KBM-7 (cell line): ENCODE results near the gene TEPSIN.

Experiments
- DNase-seq: peaks from one replicate; pipeline ENCODE4 v3.0.0-alpha.2; 2015
- in situ Hi-C: fragments of 300-500 bp; cut with MboI; formaldehyde crosslinking; loops from 2 replicates; pipeline ENCODE4 v1.14.3; 2020; ENCODE audit warnings: low sequenced_read_pairs, low pct_unique_long_range_greater_than_20kb, mixed read lengths

TEPSIN gene

GRCh38 chr17:81271226-81271625, 32.4 kb upstream of the TEPSIN start:
- in situ Hi-C loops = no loop called here
- DNase-seq = no peak

GRCh38 chr17:81270279-81270678, 31.4 kb upstream of the TEPSIN start:
- DNase-seq = no peak
- in situ Hi-C loops = no loop called here

DNA sequence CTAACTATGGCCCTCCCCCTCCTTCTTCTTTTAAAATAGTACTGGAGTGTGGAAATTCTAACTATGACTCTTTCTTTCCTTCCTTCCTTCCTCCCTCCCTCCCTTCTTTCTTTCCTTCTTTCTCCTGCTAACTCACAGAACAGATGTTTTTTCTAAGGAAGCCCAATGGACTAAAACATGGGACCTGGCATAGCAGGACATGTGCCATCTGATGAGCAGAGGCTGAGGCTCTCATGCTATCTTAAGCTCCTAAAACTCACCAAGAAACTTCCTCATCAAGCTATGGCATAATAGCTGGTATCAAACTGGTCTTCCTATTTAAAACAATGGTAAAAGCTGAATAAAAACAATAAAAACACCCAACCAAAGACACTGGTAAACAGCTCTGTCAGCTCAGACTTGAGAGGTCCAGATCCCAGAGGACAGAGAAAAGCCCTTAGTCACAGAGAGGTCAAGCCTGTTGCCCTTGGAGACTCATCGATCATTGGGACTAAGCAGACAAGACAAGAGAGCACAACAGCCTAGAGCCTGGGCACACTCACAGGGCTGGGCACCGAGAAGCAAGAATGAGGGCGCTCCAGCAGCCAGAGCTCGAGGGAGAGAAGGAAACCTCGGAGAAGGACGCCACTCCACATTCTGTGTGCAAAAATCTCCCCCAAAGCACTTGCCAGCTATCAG, 28.7 kb upstream of the TEPSIN start:
- in situ Hi-C loops = no loop called here
- DNase-seq = no peak

GRCh38 chr17:81265576-81265975, 26.7 kb upstream of the TEPSIN start:
- in situ Hi-C loops = no loop called here

DNA sequence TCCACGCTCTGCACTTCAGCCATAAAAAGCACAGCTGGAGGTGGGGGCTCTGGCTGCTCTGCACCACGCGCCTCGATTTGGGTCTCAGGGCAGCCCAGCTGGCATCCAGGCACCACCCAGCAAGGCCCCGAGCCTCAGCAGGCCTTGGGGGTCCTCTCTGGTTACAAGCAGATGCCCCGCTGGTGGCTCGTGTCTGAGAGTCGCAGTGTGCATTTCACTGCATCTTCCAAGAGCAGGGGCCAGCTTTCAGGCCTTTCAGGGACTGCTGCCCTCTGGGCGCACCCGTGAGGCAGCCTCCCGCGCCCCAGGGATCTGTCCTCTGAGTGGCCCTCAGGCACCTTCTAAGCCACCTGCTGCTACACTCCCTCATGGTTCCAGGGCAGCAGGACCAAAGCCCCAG, 25.8 kb upstream of the TEPSIN start:
- no peak for DNase-seq
- in situ Hi-C loops = no loop called here

More at GRCh38 chr17:81265576-81265975, 26.7 kb upstream of the TEPSIN start:
- DNase-seq = no peak

GRCh38 chr17:81263371-81264181, 24.7 kb upstream of the TEPSIN start:
- DNase-seq = no peak
- in situ Hi-C loops = no loop called here

DNA sequence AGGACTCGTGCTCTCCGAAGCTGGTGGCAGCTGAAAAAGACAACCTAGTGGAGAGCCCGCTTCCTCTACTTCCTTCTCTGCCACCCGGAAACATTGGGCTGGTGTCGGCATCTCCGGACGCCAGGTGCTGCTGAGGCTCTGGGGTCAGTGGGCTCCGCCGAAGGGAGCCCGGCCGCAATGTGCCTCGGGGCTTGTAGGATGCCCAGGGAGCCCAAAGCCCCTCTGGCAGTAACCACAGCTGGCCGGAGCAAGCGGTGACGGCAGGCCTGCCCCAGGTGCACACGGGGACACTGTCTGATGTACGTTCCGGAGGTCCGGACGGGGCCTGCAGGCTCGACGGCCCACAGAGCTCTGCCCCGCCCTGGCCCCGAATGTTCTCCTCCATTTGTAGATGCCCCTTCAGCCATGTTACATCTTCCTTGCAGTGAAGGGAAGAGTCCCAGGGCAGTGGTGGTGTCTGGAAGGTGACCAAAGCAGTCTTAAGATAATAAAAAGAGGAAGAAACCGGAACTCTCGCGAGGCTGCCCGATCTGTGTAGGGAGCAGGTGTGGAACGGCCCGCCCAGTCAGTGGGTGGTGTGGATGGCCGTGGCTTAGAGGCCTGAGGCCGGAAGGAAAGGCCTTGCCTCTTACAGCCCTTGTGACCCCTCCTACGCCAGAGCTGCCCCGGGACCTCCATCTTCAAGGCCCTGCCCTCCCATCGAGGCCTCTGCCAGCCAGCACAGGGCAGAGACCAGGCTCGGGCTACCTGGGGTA, 22.9 kb upstream of the TEPSIN start:
- in situ Hi-C loops = no loop called here

DNA sequence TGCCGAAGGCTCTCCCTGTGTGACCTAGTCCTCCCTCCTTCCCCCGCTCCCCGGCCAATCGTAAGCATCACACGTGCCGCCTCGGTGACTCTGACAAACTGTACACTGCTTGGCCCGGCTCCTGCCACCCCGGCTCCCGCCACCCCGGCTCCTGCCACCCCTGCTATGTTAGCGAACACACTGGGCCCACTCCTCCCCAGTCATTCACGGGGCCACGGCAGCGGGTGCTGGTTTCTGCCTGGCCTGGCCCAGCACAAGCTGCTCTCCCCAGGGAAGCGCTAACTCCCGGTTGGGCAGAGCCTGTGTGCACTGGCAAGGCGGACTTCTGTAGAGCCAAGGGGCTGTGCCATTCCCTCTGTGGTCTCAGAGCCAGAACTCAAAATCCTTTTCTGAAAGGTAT, 22.2 kb upstream of the TEPSIN start:
- in situ Hi-C loops = no loop called here

More for the DNA sequence above, 22.9 kb upstream of the TEPSIN start:
- no peak for DNase-seq

DNA sequence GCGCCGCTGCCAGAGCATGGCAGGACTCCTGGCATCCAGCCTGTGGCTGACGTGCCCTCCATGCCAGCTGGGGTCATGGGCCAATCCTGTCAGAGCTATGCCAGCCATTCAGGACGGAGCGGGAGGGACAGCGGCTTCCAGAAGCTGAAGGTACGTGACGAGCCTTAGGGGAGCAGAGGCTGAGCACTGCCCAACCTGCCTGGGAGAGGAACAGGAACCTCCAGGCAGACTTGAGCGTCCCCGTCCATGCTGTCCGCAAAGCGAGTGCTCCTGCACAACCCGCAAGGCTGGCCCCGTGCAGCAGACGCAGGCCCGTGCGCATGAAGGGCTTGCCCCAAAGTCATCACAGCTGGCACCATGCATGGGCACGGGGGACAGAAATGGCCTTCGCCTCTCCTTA, 21.8 kb upstream of the TEPSIN start:
- in situ Hi-C loops = no loop called here

More for the DNA sequence above, 22.2 kb upstream of the TEPSIN start:
- no peak for DNase-seq

DNA sequence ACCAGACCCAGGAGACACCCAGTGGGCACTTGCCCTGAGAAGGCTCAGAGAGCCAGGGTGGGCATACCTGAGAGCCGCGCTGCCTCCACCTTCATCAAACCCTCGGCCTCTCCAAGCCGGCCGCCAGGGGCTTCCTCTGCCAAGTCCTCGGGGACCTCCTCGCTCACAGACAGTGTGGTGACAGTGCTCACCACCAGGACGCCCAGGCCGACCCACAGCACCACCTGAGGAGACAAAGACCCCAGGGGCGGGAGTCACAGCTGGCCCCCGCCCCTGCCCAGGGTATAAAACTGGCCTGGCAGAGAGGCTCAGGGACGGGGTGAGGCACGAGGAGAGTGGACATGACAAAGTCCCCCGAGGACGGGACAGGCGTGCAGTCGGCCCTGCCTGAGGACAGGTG, 21.3 kb upstream of the TEPSIN start:
- in situ Hi-C loops = no loop called here
- DNase-seq = no peak

More for the DNA sequence above, 21.8 kb upstream of the TEPSIN start:
- DNase-seq = no peak

- DNase-seq = no peak
- in situ Hi-C loops = no loop called here
Observed at GRCh38 chr17:81259058-81259605, 20.3 kb upstream of the TEPSIN start.

DNA sequence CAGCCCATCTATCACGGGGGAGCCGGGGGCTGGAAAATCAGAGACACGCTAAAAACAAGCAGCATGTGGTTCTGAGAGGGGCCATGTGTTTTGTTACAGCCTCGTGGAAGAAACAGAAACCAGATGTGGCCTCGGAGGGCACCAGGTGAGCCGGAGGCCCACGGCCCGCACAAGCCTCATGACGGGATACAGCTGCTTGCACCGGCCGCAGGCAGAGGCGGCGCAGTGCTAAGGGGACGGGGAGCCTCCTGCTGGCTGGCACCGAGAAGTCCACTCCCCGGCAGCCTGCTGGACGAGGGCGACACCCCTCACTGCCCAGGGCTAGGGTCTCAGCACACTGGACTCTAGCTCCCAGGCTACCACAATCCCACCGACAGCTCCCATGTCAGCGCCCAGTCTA, 19.4 kb upstream of the TEPSIN start:
- no peak for DNase-seq
- in situ Hi-C loops = no loop called here

GRCh38 chr17:81257533-81257932, 18.7 kb upstream of the TEPSIN start:
- in situ Hi-C loops = no loop called here

DNA sequence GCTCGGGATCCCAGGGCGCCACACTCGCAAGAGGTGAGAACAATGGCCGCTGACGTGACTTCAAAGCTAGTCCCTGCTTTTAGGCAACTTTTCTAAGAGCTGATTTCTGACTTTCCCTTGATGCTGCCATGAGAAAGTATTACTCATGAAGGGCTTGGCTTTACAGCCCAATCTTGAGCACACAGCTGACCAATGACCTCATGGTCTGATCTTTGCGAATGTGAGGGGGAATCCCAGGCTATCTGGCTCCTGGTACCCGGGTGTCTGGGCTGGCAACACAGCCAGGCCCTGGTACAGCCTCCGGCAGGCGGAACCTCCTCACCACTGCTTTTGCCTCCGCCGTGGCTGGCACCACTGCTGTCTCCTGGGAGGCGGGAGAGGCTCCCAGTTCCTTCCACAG, 17.8 kb upstream of the TEPSIN start:
- in situ Hi-C loops = no loop called here

More at GRCh38 chr17:81257533-81257932, 18.7 kb upstream of the TEPSIN start:
- no peak for DNase-seq

DNA sequence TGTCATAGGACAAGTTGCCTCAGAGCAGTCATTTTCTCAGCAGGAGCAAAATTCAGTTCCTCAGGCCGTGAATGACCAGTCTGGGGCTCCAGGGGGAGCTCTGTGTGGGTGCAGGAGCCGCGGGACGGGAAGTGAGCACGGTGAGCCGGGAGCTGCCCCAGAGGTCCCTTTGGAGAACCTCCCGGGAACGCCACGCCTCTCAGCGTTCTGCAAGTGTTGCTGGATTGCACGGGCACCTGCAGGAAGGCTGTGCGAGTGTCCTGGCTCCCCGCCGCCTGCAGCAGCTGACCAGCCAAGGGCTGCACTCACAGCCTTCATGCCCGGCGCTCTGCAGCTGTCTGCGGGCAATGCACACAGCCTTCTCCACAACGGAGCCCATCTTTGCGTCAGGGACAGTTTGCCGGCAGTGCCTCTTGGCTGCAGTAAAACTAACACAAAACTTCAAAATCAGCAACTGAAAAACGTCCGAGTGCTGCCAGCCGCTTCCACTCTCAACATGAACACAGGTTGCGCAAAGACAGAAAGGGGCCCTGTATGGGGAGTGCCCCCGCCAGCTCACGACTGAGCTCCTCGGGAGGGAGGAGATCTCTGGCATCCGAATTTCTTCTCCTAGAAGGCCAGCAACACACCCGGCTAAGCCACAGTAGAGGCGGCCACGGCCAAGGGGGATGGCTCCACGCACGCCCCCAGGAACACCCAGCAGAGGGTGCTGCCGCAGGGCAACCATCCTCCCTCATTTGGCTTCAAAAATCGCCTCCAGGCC, 16.3 kb upstream of the TEPSIN start:
- DNase-seq = no peak
- in situ Hi-C loops = no loop called here

More for the DNA sequence above, 17.8 kb upstream of the TEPSIN start:
- DNase-seq = no peak

- in situ Hi-C loops = no loop called here
- DNase-seq = peak; percentile 74
Observed at GRCh38 chr17:81253358-81254131, 14.7 kb upstream of the TEPSIN start.

DNA sequence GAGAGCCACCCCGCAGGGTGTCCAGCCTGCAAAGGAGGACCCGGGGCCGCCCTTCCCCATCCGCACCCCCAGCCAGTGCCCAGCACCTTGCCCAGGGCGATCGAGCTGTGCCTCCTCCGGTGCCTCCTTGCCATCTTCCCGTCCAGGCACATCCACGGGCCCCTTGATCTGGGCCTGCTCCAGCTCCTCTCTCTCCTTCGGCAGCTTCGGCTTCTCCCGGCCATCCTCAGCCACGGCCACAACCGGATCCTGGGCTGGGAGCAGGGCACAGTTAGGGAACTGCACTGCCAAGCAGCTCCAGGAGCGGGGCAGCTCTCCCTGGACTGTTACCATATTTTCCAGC, 14.1 kb upstream of the TEPSIN start:
- no peak for DNase-seq
- in situ Hi-C loops = no loop called here

GRCh38 chr17:81252326-81252986, 13.6 kb upstream of the TEPSIN start:
- no peak for DNase-seq
- in situ Hi-C loops = no loop called here
